Keratinocyte (primary cell): ENCODE data around the gene LCOR. TPM values are rescaled to one million over a fixed set of nuclear protein-coding genes. Genes with fewer than 3 reads are reported as not detected.

Source experiments
- DNase-seq: peaks from one replicate; pipeline ENCODE4 v3.0.0-alpha.2; 2011; ENCODE audit warnings: low read depth, missing footprints, low spot score
- FAIRE-seq: peaks from 2 replicates; lab custom pipeline; 2011; peaks lifted over from hg19 to GRCh38; lab: Jason Lieb, UNC
- H2AFZ ChIP-seq: 2 replicates; pipeline ENCODE4 v1.6.0; 2012; ENCODE audit warnings: low read length, control low read depth, inconsistent platforms; ENCODE audit not compliant: control insufficient read depth
- H3K27ac ChIP-seq: 2 replicates; pipeline ENCODE4 v1.5.1; 2011; ENCODE audit warnings: low read length; ENCODE audit not compliant: control insufficient read depth, insufficient read depth
- H3K27me3 ChIP-seq: 3 replicates; pipeline ENCODE4 v1.6.0; 2011; ENCODE audit warnings: low read length; ENCODE audit not compliant: control insufficient read depth, insufficient read depth; ENCODE audit errors: extremely low read depth
- H3K36me3 ChIP-seq, 2 experiments: 2 replicates in 1 of 2; 3 replicates in 1 of 2; pipeline ENCODE4 v1.5.1; 2011; ENCODE audit warnings: low read length in 2 of 2, mild to moderate bottlenecking in 1 of 2; ENCODE audit not compliant: control insufficient read depth in 2 of 2, insufficient read depth in 2 of 2; ENCODE audit errors: extremely low read depth in 1 of 2
- H3K4me1 ChIP-seq: 3 replicates; pipeline ENCODE4 v1.5.1; 2011; ENCODE audit warnings: low read length; ENCODE audit not compliant: control insufficient read depth, insufficient read depth; ENCODE audit errors: extremely low read depth
- H3K4me2 ChIP-seq: 3 replicates; pipeline ENCODE4 v1.6.0; 2011; ENCODE audit warnings: low read depth, low read length; ENCODE audit not compliant: control insufficient read depth, insufficient read depth; ENCODE audit errors: extremely low read depth
- H3K4me3 ChIP-seq, 3 experiments: fragments of 200-600 bp in 1 of 3; sonication (generic) in 1 of 3; 2 replicates in 2 of 3; 3 replicates in 1 of 3; pipeline ENCODE4 v1.5.1; 2011 to 2016; ENCODE audit warnings: low read length in 3 of 3, mild to moderate bottlenecking in 3 of 3, control low read depth in 2 of 3, inconsistent platforms in 1 of 3, low read depth in 1 of 3, mixed read lengths in 1 of 3, mixed run types in 1 of 3, moderate library complexity in 1 of 3; ENCODE audit not compliant: control insufficient read depth in 2 of 3, insufficient read depth in 2 of 3; ENCODE audit errors: extremely low read depth in 1 of 3
- H3K79me2 ChIP-seq: 2 replicates; pipeline ENCODE4 v1.6.0; 2012; ENCODE audit warnings: low read length; ENCODE audit not compliant: control insufficient read depth, insufficient read depth
- H3K9ac ChIP-seq: 3 replicates; pipeline ENCODE4 v1.6.0; 2011; ENCODE audit warnings: low read length; ENCODE audit not compliant: control insufficient read depth, insufficient read depth; ENCODE audit errors: extremely low read depth
- H3K9me1 ChIP-seq: 3 replicates; pipeline ENCODE4 v1.6.0; 2011; ENCODE audit warnings: low read length; ENCODE audit not compliant: control insufficient read depth, insufficient read depth; ENCODE audit errors: extremely low read depth
- H3K9me3 ChIP-seq: 2 replicates; pipeline ENCODE4 v1.5.1; 2012; ENCODE audit warnings: low read depth, low read length; ENCODE audit not compliant: control insufficient read depth
- H4K20me1 ChIP-seq: 3 replicates; pipeline ENCODE4 v1.6.0; 2011; ENCODE audit warnings: low read length; ENCODE audit not compliant: control insufficient read depth, insufficient read depth; ENCODE audit errors: extremely low read depth
- CTCF ChIP-seq, 3 experiments: IDR thresholded peaks in 1 of 3; conservative IDR thresholded peaks in 1 of 3; optimal IDR thresholded peaks in 1 of 3; 2 replicates in 2 of 3; 3 replicates in 1 of 3; pipeline versions ENCODE3 to v1.5.1; 2011; ENCODE audit warnings: low read length in 3 of 3, mild to moderate bottlenecking in 3 of 3, moderate library complexity in 2 of 3, control low read depth in 1 of 3, inconsistent platforms in 1 of 3; ENCODE audit not compliant: insufficient read depth in 2 of 3; ENCODE audit errors: extremely low read depth in 1 of 3
- EZH2 ChIP-seq: IDR thresholded peaks from one replicate; pipeline ENCODE4 v1.6.1; 2012; ENCODE audit warnings: inconsistent platforms, mild to moderate bottlenecking, low read length, moderate library complexity
- dilution Hi-C: fragments of 300-500 bp; cut with MboI; formaldehyde crosslinking; loops from one replicate; pipeline ENCODE4 v1.7.0; 2020; ENCODE audit warnings: low sequenced_read_pairs; ENCODE audit not compliant: extremely low pct_ligation_motif_present
- polyA plus RNA-seq, 5 experiments: library from polyadenylated mRNA; depleted of rRNA in 3 of 5; stranded (reverse) in 3 of 5; stranded (forward) in 1 of 5; unstranded in 1 of 5; fragments of >200 nt; gene quantifications; 1 replicate in 1 of 5; 2 replicates in 3 of 5; 3 replicates in 1 of 5; pipeline versions ENCODE4 v1.2.1 to v1.2.3, GENCODE V29; 2011 to 2012; ENCODE audit warnings: missing spikeins in 2 of 5, low read depth in 1 of 5, low replicate concordance in 1 of 5

Gene LCOR
- polyA plus RNA-seq, 1 donor (not counting 4 experiments of a cell fraction or from before 2014, with no cell fraction given), result 11.4 TPM

- no peak for TF ChIP-seq CTCF (optimal IDR thresholded peaks at IDR 0.05 in 1 of 3, IDR thresholded peaks at IDR 0.05 in 1 of 3, conservative IDR thresholded peaks at IDR 0.05 in 1 of 3; ENCODE audit: extremely low read depth in 1 of 3, insufficient read depth in 2 of 3, low read length in 3 of 3)
- FAIRE-seq, result no peak
Observed at GRCh38 chr10:96828609-96829008, 3.5 kb upstream of the LCOR start.

GRCh38 chr10:96829029-96829773 lies 2.9 kb upstream of the LCOR start:
- dilution Hi-C loops, result no loop called here
- no peaks in the 10 kb centered on the region for H3K9me1 ChIP-seq
- no peak for TF ChIP-seq EZH2
- TF ChIP-seq CTCF (optimal IDR thresholded peaks at IDR 0.05 in 1 of 3, IDR thresholded peaks at IDR 0.05 in 1 of 3, conservative IDR thresholded peaks at IDR 0.05 in 1 of 3; ENCODE audit: extremely low read depth in 1 of 3, insufficient read depth in 2 of 3, low read length in 3 of 3), result no peak
- H3K4me2 ChIP-seq, result no peak overlapping the region
- no peaks in the 10 kb centered on the region for H3K27me3 ChIP-seq
- H3K9me3 ChIP-seq, result no peaks in the 10 kb centered on the region
- DNase-seq (no peak), FAIRE-seq (no peak)
- H3K9ac ChIP-seq, result no peak overlapping the region
- H3K4me3 ChIP-seq, result no peak overlapping the region
- peaks cover 14% of the 10 kb centered on the region for H3K79me2 ChIP-seq
- no peaks in the 10 kb centered on the region for H4K20me1 ChIP-seq
- no peak overlapping the region for H3K27ac ChIP-seq
- H2AFZ ChIP-seq, result no peak overlapping the region
- peaks cover 18% of the 10 kb centered on the region for H3K4me1 ChIP-seq
- H3K36me3 ChIP-seq, result no peaks in the 10 kb centered on the region

More at GRCh38 chr10:96828609-96829008, 3.5 kb upstream of the LCOR start:
- DNase-seq, result no peak
- no peak overlapping the region for H3K4me2 ChIP-seq
- H3K9me3 ChIP-seq, result no peaks in the 10 kb centered on the region
- no peak overlapping the region for H3K9ac ChIP-seq
- dilution Hi-C loops, result no loop called here
- no peaks in the 10 kb centered on the region for H3K36me3 ChIP-seq
- H3K27ac ChIP-seq, result no peak overlapping the region
- H3K27me3 ChIP-seq, result no peaks in the 10 kb centered on the region
- H3K4me3 ChIP-seq, result no peak overlapping the region
- no peaks in the 10 kb centered on the region for H3K9me1 ChIP-seq
- H2AFZ ChIP-seq, result no peak overlapping the region
- H3K79me2 ChIP-seq, result peaks cover 9% of the 10 kb centered on the region
- no peaks in the 10 kb centered on the region for H4K20me1 ChIP-seq
- peaks cover 12% of the 10 kb centered on the region for H3K4me1 ChIP-seq
